Measurements from ENCODE around the gene MARCHF6. TPM values are rescaled to one million over a fixed set of nuclear protein-coding genes. Genes with fewer than 3 reads are reported as not detected.

MARCHF6 gene
- total and polyA plus RNA-seq, 9 of the 15 experiments (the other 6 are each of a cell fraction or from before 2014, with no cell fraction given), result 74.1 to 456 (median 116) TPM

- TF ChIP-seq DIDO1 (tag; IDR thresholded peaks at IDR 0.05; ENCODE audit: low read depth) (0 out of 2 replicates have a peak, but pooled peaks have one; percentile 36), TAF15 (IDR thresholded peaks at IDR 0.05; ENCODE audit: low read depth, low read length) (no peak), MBD2 (IDR thresholded peaks at IDR 0.05; ENCODE audit: borderline replicate concordance, low read depth) (peak; percentile 18; the same call in 1 of the 2 replicates), HNRNPUL1 (IDR thresholded peaks at IDR 0.05; ENCODE audit: low read length) (no peak), DNMT1 (IDR thresholded peaks at IDR 0.05) (no peak), CHAMP1 (IDR thresholded peaks at IDR 0.05) (0 out of 2 replicates have a peak, but pooled peaks have one; percentile 52), NONO (IDR thresholded peaks at IDR 0.05; ENCODE audit: low read depth in 2 of 2, low read length in 1 of 2) (no peak), FOSL1 (tag; conservative IDR thresholded peaks at IDR 0.05) (peak; percentile 63), FUS (optimal IDR thresholded peaks at IDR 0.05; ENCODE audit: low read depth, low read length) (no peak), ZNF143 (CRISPR knock-in tag; IDR thresholded peaks at IDR 0.05) (no peak), ZNF445 (CRISPR knock-in tag; IDR thresholded peaks at IDR 0.05; ENCODE audit: low read depth) (peak; percentile 89), SMARCA4 (IDR thresholded peaks at IDR 0.05) (peak; percentile 88), ESRRA (IDR thresholded peaks at IDR 0.05; ENCODE audit: borderline replicate concordance, low read depth) (no peak), L3MBTL2 (IDR thresholded peaks at IDR 0.05) (peak; percentile 97), FOXK2 (conservative IDR thresholded peaks at IDR 0.05 in 1 of 2, IDR thresholded peaks at IDR 0.05 in 1 of 2; ENCODE audit: low read depth in 2 of 2) (peak; percentile 55 to 70; a peak in 2 of 4 replicates), ATF6 (CRISPR knock-in tag; IDR thresholded peaks at IDR 0.05) (peak; percentile 90; the same call in 1 of the 2 replicates), ELK1 (CRISPR knock-in tag; IDR thresholded peaks at IDR 0.05) (no peak), RUNX1 (IDR thresholded peaks at IDR 0.05; ENCODE audit: low read depth) (no peak), ZC3H11A (IDR thresholded peaks at IDR 0.05; ENCODE audit: low read depth, low read length) (no peak), HMBOX1 (IDR thresholded peaks at IDR 0.05) (peak; percentile 95), SNAPC5 (CRISPR knock-in tag; IDR thresholded peaks at IDR 0.05) (no peak), E2F3 (CRISPR knock-in tag; IDR thresholded peaks at IDR 0.05) (peak; percentile 81; the same call in 1 of the 2 replicates), ELF1 (tag; IDR thresholded peaks at IDR 0.05) (no peak)
Observed at GRCh38 chr5:10303699-10304170, 49.8 kb upstream of the MARCHF6 start (continued).
